GM18870 (cell line): Measurements from ENCODE around the gene STK11.
"Not testable (repeated sequence)": the region's sequence is repeated elsewhere in the genome, so short reads cannot be mapped to it uniquely, and the experiment has no call there.

Experiments
- ATAC-seq: cut with Tn5 transposase; IDR thresholded peaks from one replicate; pipeline ENCODE4 v1.9.1; 2021; ENCODE audit warnings: moderate library complexity; ENCODE audit not compliant: unreplicated experiment

STK11 gene

GRCh38 chr19:1235625-1236538 lies 30.3 kb downstream of the STK11 start:
- no peak for ATAC-seq

- no peak for ATAC-seq
Observed at GRCh38 chr19:1236576-1236975, 31.0 kb downstream of the STK11 start.

- ATAC-seq: no peak
Observed at GRCh38 chr19:1237027-1237659, 31.6 kb downstream of the STK11 start.

GRCh38 chr19:1237754-1238368 lies 32.3 kb downstream of the STK11 start, which contains the start of gene CBARP:
Gene CBARP (minus strand): TSS chr19:1238005. CDS start chr19:1236100, 1,905 bp downstream.
- ATAC-seq: no peak

- no peak for ATAC-seq
Observed at GRCh38 chr19:1238369-1239303, 33.1 kb downstream of the STK11 start.

GRCh38 chr19:1239420-1239795 lies 33.8 kb downstream of the STK11 start:
- ATAC-seq: no peak

- no peak for ATAC-seq
Observed at GRCh38 chr19:1239796-1240737, 34.5 kb downstream of the STK11 start.

- no peak for ATAC-seq
Observed at GRCh38 chr19:1240925-1241324, 35.3 kb downstream of the STK11 start.

GRCh38 chr19:1241417-1242095 lies 36.0 kb downstream of the STK11 start, which contains the start of gene ATP5F1D:
Gene ATP5F1D (plus strand): TSS chr19:1241751. CDS start chr19:1241851, 100 bp downstream.
- no peak for ATAC-seq

GRCh38 chr19:1243768-1244692 lies 38.5 kb downstream of the STK11 start:
- no peak for ATAC-seq

- no peak for ATAC-seq
Observed at GRCh38 chr19:1244693-1245451, 39.3 kb downstream of the STK11 start.

- ATAC-seq: no peak
Observed at GRCh38 chr19:1245494-1246264, 40.1 kb downstream of the STK11 start.

GRCh38 chr19:1246265-1247087 lies 40.9 kb downstream of the STK11 start:
- ATAC-seq: not testable (repeated sequence)

- no peak for ATAC-seq
Observed at GRCh38 chr19:1247748-1248138, 42.2 kb downstream of the STK11 start.

GRCh38 chr19:1248139-1248785 lies 42.7 kb downstream of the STK11 start, which contains the start of gene MIDN:
Gene MIDN (plus strand): TSS chr19:1248583. CDS start chr19:1250297, 1,714 bp downstream.
- no peak for ATAC-seq
